Effector CD8-positive, alpha-beta T cell (primary cell): ENCODE measurements around the gene PRB2.
"Not testable (repeated sequence)": the region's sequence is repeated elsewhere in the genome, so short reads cannot be mapped to it uniquely, and the experiment has no call there.

Experiments used
- DNase-seq: peaks from one replicate; lab custom pipeline; 2025; lab: John Stamatoyannopoulos, UW
- total RNA-seq, 4 experiments: gene quantifications; one replicate each; lab custom pipeline; 2026; lab: John Stamatoyannopoulos, UW

Gene PRB2
- total RNA-seq = 0 reads per million in 4 experiments

GRCh38 chr12:11395467-11395866 is at the start of gene PRB2:
Gene PRB2 (minus strand): TSS chr12:11395567. CDS start chr12:11395529, 38 bp downstream.
- DNase-seq = not testable (repeated sequence)

- no peak for DNase-seq
These were observed 42.6 kb upstream of the PRB2 start for GRCh38 chr12:11437966-11438365.

- DNase-seq = no peak
These were observed 38.3 kb upstream of the PRB2 start for GRCh38 chr12:11433664-11434063.

GRCh38 chr12:11431486-11431885 is 36.1 kb upstream of the PRB2 start:
- no peak for DNase-seq

- DNase-seq = no peak
These were observed 32.0 kb upstream of the PRB2 start for GRCh38 chr12:11427341-11427740.

GRCh38 chr12:11412731-11413130 is 17.4 kb upstream of the PRB2 start:
- no peak for DNase-seq

GRCh38 chr12:11408096-11408495 is 12.7 kb upstream of the PRB2 start:
- DNase-seq = no peak

- DNase-seq = no peak
These were observed 2.0 kb upstream of the PRB2 start for GRCh38 chr12:11397366-11397765.

- not testable (repeated sequence) for DNase-seq
These were observed 3.9 kb downstream of the PRB2 start for GRCh38 chr12:11391456-11391855.

GRCh38 chr12:11377420-11377819 is 17.9 kb downstream of the PRB2 start:
- DNase-seq = not testable (repeated sequence)

- DNase-seq = no peak
These were observed 34.2 kb downstream of the PRB2 start for GRCh38 chr12:11361151-11361550.

- not testable (repeated sequence) for DNase-seq
These were observed 35.0 kb downstream of the PRB2 start for GRCh38 chr12:11360205-11360883.

GRCh38 chr12:11351736-11352135 is 43.6 kb downstream of the PRB2 start:
- not testable (repeated sequence) for DNase-seq

GRCh38 chr12:11348439-11348838 is 46.9 kb downstream of the PRB2 start:
- no peak for DNase-seq

- no peak for DNase-seq
These were observed 47.6 kb downstream of the PRB2 start for GRCh38 chr12:11347810-11348209.

GRCh38 chr12:11344500-11344899 is 50.9 kb downstream of the PRB2 start:
- DNase-seq = no peak
